Embryonic facial prominence (tissue), 1 donor: ENCODE data around the gene TMEM170B.
"Not testable (repeated sequence)": the region's sequence is repeated elsewhere in the genome, so short reads cannot be mapped to it uniquely, and the experiment has no call there.

Source experiments
- DNase-seq: peaks from one replicate; pipeline ENCODE4 v3.0.0-alpha.2; 2016; ENCODE audit errors: extremely low spot score

The TMEM170B gene

GRCh38 chr6:11528996-11529395 is 8.6 kb upstream of the TMEM170B start:
- no peak for DNase-seq

GRCh38 chr6:11532097-11532496 is 5.5 kb upstream of the TMEM170B start:
- no peak for DNase-seq

DNA sequence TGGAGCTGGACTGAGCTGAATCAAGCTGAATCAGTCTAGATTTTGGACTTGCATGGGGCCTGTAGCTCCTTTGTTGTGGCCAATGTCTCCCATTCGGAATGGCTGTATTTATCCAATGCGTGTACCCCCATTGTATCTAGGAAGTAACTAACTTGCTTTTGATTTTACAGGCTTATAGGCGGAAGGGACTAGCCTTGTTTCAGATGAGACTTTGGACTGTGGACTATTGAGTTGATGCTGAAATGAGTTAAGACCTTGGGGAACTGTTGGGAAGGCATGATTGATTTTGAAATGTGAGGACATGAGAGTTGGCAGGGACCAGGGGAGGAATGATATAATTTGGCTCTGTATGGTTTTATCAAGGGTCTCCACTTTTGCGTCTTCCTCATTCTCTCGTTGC is 3.0 kb upstream of the TMEM170B start:
- no peak for DNase-seq

DNA sequence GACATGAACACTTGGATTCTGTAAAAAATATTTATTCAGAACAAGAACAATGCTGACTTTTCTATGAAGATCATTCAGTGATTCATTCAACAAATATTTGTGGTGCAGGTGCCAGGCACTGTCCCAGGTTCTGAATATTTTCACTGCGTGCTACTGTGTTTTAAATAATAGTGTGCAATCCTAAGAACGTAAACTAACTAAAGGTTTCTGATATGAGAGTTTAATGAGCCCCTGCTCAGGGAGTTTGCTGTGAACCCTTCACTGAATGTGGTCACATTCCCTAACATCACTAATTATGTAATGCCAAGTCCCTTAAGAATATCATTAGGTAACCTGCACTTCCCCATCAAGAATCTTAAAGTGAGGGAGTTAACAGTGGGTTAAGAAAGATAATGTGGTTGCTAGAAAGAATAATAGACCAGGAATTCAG is 1.7 kb upstream of the TMEM170B start:
- no peak for DNase-seq

DNA sequence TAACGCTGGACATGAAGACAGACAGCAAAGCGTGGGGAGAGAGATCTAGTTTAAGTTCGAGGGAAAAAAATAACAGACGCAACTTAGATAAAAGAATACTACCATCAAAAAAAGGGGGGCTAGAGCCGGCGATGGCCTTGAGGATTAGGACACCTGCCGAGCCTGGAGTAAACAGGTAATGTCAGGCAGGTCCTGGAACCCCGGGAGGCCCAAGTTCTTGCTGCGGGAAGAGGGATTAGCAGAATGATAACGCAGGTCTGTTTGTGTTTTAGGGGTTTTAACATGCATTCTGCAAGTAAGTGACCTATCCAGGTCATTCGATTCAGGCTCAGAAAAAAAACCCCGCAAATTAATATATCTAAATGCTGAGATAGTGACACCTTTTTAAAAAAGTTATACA is 754 bp upstream of the TMEM170B start:
- no peak for DNase-seq

DNA sequence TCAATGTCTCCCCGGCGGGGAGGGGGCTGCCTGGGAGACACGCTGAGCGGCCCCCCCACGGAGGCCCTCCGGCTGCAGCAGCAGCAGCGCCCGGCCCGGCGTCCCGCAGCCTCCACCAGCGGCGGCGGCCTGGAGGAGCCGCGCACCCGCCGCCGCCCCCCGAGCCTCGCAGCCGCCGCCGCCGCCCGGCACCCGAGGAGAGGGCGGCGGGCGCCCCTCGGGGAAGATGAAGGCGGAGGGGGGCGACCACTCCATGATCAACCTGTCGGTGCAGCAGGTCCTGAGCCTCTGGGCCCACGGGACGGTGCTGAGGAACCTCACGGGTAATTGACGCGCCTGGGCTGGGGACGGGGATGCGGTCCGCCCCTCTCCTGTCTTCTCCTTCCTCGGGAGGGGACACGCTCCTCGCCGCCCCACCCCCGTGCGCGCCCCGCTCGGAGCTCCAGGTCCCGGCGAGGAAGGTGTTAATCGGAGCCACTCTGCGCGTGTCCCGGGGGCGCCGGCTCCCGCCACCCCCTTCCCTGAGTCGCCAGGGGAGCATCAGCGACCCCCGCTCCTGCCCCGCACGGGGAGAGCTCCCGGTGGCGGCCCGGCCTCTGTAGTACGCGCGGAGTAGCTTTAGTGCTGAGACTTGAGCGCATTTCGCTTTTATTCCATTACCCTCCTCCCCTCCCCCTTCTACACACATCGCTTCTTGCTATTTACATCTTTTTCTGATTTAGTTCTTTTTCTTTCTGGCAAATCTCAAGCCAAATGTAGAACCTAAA is 686 bp downstream of the TMEM170B start:
- peak; percentile 34 for DNase-seq

DNA sequence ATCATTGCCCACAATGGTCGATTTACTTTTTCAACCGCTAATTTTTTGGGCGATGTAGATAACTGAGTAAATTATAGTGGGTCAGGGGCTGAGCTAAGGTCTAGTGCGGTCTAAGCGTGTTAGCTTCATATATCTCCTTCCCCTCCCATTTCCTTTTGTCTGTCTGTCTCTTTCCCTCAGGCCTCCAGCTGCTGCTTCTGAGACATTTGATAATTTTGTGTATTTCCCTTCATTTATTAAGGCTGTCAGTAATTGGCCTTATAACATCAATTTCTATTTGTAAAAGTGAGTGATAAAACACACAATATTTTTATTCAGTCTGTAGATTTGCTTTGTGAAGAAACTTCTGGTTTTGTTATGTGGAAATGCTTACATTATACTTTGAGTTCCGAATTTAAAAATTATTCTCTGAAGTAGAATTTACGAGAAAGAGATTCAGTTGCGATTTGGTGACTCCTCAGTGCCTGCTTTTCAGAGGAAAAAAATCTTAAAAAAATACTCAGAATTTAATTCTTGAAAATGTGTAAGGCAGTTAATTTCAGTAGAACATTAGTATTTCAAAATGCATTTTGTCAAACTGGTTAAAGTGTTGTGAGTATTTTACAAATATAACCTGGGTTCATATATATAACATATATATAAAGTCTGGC is 1.4 kb downstream of the TMEM170B start:
- DNase-seq: no peak

DNA sequence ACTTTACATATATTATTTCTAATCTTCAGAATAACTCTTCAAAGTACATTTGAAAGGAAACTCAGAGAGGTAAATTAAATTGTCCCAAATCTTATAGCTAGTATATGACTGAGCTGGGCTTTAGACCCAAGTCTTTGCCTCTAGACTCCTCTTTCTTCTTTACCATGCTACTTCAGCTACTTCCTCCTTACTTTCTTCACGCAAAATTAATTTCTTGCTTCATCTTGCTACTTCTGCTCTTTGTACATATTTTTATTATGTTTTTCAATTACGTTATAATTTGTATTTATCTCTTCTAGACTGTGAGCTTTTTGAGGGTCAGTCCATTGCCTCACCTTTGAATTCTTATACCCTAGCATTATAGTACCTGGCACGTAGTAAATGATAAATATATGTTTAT is 5.3 kb downstream of the TMEM170B start:
- DNase-seq: no peak

DNA sequence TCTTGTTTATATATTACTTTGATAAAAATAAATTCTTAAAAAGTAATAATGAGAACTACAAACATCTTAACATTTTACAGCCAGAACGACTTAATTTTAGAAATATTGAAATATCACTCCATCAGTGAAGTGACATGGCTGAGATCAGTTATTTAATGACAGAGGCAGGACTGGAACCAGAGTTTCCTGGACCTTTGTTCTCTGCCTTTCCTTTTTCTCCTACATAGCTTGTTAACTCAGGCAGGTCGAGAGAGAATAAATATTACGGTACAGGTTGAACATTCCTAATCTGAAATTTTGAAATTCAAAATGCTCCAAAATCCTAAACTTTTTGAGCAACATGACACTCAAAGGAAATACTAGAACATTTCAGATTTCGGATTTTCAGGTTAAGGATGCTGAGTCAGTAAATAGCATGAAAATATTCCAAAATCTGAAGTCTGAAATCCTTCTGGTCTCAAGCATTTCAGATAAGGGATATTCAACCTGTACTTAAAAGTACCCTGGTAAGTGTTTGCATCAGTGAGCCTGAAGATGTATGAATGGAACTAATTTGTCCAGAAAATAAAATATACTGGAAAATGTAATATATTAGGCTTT is 6.5 kb downstream of the TMEM170B start:
- no peak for DNase-seq

DNA sequence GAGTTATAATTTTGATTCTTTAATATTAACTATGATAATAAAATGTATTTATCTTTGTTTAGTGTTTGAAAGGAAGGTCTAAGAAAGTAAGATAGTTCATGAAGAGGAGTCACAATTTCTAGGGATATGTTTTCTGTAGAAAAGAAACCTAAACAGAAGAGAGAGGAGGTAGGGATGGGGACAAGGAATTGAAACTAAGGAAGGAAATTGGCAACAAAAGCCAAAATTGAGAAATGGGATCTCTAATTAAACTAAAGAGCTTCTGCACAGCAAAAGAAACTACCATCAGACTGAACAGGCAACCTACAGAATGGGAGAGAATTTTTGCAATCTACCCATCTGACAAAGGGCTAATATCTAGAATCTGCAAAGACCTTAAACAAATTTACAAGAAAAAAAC is 10.3 kb downstream of the TMEM170B start:
- not testable (repeated sequence) for DNase-seq

DNA sequence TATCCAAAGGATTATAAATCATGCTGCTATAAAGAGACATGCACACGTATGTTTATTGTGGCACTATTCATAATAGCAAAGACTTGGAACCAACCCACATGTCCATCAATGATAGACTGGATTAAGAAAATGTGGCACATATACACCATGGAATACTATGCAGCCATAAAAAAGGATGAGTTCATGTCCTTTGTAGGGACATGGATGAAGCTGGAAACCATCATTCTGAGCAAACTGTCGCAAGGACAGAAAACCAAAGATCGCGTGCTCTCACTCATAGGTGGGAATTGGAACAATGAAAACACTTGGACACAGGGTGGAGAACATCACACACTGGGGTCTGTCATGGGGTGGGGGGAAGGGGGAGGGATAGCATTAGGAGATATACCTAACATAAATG is 11.0 kb downstream of the TMEM170B start:
- DNase-seq: not testable (repeated sequence)

DNA sequence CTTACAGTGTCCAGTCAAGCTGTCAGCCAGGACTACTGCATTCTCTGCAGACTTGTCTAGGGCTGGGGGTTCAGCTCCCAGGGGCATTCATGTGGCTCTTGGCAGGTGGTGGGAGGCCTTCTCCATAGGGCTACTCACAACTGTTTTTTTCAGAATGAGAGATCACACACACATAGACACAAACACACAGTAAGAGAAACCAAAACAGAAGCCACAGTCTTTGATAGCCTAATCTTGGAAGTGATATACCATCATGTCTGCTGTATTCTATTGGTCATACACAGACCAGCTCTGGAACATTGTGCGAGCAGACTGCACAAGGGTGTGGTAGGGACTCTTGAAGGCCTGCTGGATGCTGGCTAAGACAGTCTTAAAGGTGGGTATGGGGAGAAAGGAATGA is 13.5 kb downstream of the TMEM170B start:
- DNase-seq: no peak

GRCh38 chr6:11552442-11552841 is 14.9 kb downstream of the TMEM170B start:
- no peak for DNase-seq

DNA sequence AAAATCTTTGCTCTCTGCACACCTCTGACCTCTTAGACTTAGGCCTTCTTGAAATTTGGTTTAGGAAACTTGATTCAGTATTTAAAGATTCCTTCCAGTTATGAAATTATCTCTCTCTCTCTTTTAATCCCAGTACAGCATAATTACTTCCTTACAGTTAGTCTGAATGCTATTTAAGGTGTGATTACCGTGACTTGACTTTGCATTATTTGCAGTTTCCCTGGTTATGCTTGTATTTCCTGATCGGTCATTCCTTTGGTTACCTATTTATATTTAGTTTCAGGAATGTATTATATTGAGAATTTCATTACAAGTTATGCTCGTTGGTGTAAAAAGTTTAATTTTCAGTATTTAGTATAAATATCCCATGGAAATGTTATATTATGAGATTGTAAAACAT is 16.3 kb downstream of the TMEM170B start:
- DNase-seq: no peak

DNA sequence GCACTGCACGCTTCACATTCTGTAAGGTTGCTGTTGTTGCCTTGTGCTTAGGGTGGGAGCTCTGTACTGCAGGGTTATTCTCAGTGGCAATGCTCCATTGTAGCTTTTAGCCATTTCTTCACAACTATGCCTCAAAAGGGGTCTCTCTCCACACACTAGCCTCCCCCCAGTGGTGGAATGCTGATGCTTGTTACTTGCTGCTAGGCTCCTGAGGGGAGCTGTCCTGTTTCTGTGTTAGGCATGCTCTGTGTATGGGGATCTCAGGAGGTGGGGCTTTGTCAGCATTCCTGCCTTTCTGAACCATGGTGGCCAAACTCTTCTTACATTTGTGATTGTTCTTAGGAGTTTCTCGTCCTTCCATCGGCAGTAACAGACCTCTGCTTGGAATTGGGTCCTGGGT is 18.8 kb downstream of the TMEM170B start:
- no peak for DNase-seq

DNA sequence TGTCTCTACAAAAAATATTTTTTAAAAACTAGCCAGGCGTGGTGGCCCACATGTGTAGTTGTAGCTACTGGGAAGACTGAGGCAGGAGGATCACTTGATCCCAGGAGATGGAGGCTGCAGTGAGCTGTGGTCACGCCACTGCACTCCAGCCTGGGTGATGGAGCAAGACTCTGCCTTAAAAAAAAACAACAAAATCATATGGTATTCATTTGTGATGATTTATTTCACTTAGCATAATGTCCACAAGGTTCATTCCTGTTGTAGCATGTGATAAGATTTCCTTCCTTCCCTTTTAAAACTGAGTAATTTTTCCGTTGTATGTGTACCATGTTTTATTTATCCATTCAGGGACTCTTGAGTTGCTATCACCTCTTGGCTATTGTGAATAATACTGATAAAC is 26.2 kb downstream of the TMEM170B start:
- no peak for DNase-seq

GRCh38 chr6:11566609-11567008 is 29.1 kb downstream of the TMEM170B start:
- DNase-seq: no peak

DNA sequence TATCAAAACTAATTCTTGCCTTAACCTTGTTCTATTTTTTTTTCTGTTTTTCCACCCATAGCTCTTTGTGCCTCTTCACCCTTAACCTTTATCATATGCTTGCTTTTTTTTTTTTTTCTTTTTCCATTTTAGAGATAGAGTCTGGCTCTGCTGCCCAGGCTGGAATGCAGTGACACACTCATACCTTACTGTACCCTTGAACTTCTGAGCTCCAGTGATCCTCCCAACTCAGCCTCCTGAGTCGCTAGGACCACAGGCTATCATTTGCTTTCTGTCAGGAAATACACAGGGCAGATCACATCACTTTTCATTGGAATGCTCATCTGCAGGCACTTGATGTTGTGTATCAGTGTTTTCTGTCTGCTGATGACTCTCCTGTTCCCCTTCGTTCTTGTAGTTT is 33.5 kb downstream of the TMEM170B start:
- no peak for DNase-seq

- peak; percentile 49 for DNase-seq
These were observed 38.0 kb downstream of the TMEM170B start for GRCh38 chr6:11575408-11576033.

DNA sequence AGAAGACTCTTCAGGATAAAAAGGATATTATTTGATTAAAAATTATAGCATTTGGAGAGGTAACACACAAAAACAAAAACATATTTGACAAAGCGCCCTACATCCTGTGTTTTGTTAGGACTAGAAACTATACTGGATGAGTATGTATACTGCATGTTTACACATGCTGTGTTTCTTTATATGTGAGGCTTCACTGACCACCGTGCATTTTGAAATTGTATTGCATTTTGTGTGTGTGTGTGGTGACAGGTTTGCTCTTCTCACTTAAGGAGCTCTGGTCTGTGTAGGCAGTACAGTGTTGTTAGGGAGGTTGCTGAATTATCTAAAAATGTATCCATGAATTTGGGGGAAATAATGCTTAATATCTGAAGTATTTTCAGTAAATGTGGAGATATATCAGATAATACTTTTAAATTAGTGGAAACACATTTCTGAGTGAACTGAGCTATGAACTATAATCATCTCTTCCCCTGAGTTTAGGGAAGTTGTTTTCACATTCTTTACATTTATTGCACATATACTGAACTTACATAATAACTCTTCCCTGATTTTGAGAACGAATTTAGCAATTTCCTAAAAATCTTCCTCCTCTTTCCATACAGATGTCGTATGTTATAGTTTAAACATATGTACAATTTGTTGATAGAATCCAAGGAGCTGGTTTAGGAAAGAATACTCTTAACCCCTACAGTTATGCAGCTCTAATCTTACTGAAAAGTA is 43.3 kb downstream of the TMEM170B start:
- DNase-seq: no peak

DNA sequence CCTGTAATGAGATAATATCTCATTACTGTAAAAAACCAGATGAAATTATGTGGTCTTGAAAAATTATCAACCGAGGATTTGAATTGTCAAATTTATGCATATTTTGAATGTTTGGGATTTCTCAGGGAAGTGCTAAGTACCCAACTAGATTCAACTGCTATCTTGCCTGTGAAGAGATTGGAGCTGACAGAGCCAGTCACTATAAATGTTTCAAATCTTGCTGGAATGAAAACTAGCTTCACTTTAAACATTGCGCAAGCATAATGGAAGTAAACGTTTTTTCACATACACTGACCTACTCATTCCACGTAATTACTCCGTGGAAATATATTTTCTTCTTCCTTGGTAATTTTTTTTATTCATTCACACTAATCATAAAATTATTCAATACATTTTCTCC is 46.7 kb downstream of the TMEM170B start:
- no peak for DNase-seq

DNA sequence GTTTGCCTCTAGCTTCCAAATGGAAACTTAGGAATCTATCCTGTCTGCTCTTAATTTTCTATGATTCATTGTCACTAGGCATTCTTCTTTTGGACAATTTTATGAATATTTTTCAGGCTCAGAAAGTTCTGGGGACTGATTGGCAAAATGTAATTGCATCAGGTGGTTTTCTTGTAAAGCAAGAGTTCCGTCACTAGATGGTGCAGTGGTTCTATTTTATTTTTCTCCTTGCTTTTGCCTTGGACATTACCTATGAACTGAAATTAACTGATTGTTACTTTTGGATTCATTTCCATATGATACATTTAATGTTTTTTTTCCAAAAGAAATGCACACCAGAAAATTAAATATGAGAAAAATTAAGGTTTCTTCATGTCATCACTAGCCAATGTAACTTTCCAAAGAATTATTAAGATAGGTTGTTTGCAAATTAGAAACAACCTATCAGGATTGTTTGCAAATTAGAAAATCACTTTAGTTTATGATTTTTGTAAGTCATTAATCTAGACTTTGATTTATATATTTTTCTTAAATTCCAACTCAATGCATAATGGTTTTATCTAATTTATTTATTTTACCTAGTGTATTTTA is 48.0 kb downstream of the TMEM170B start:
- peak; percentile 54 for DNase-seq
